ENCODE measurements around the gene KRTDAP.
A peak's percentile ranks its signal among the peaks of the same experiment; 100 is the strongest.

KRTDAP gene

GRCh38 chr19:35488677-35489076 lies 1.6 kb downstream of the KRTDAP start:
- Histone ChIP-seq H3K9ac (ENCODE audit: low read length) (no peak overlapping the region), H4K12ac (ENCODE audit: low read depth, low read length) (no peak overlapping the region), H2BK5ac (ENCODE audit: low read depth, low read length, poor library complexity) (no peak overlapping the region), H2AK5ac (ENCODE audit: low read length) (no peak overlapping the region), H3K79me1 (ENCODE audit: low read length) (no peaks in the 10 kb centered on the region), H3K9me3 (ENCODE audit: insufficient read depth, low read depth, low read length) (no peaks in the 10 kb centered on the region), H3K27me3 (ENCODE audit: insufficient read depth, low read length) (no peaks in the 10 kb centered on the region), H3K27ac (ENCODE audit: low read depth, low read length) (no peak overlapping the region), H2BK120ac (ENCODE audit: insufficient read depth, low read length, poor library complexity) (no peak overlapping the region), H3K23ac (ENCODE audit: low read length) (no peak overlapping the region), H4K91ac (ENCODE audit: low read depth, low read length) (no peak overlapping the region), H3K4me2 (ENCODE audit: low read length) (no peak overlapping the region), H2AFZ (ENCODE audit: insufficient read depth, low read length, poor library complexity) (no peak overlapping the region), H3K14ac (ENCODE audit: low read length) (no peak overlapping the region), H3K36me3 (ENCODE audit: control insufficient read depth in 1 of 2, insufficient read depth in 2 of 2, low read length in 2 of 2) (no peaks in the 10 kb centered on the region), H3K4me3 (ENCODE audit: low read depth, low read length) (no peak overlapping the region), H2BK12ac (ENCODE audit: low read length) (no peak overlapping the region), H4K8ac (ENCODE audit: low read depth, low read length) (no peak overlapping the region), H3K18ac (ENCODE audit: low read length) (no peak overlapping the region), H3K4me1 (ENCODE audit: control insufficient read depth in 1 of 2, insufficient read depth in 2 of 2, low read length in 2 of 2) (no peaks in the 10 kb centered on the region), H3K79me2 (ENCODE audit: control insufficient read depth, insufficient read depth, low read length, poor library complexity) (no peaks in the 10 kb centered on the region), H3K4ac (ENCODE audit: low read depth, low read length) (no peak overlapping the region)
- no peak for DNase-seq
- WGBS (ENCODE audit: extremely low coverage, insufficient coverage, insufficient read length) = no CpG with 5 or more reads among the region's 16 CpGs

- no peaks in the 10 kb centered on the region for H3K36me3 ChIP-seq (ENCODE audit: control insufficient read depth in 1 of 2, insufficient read depth in 2 of 2, low read length in 2 of 2)
- DNase-seq = no peak
- no peak overlapping the region for H3K14ac ChIP-seq (ENCODE audit: low read length)
- H4K91ac ChIP-seq (ENCODE audit: low read depth, low read length) = no peak overlapping the region
- no peaks in the 10 kb centered on the region for H3K79me2 ChIP-seq (ENCODE audit: control insufficient read depth, insufficient read depth, low read length, poor library complexity)
- H3K4me1 ChIP-seq (ENCODE audit: control insufficient read depth in 1 of 2, insufficient read depth in 2 of 2, low read length in 2 of 2) = no peaks in the 10 kb centered on the region
- no CpG with 5 or more reads among the region's 10 CpGs for WGBS (ENCODE audit: extremely low coverage, insufficient coverage, insufficient read length)
- H3K18ac ChIP-seq (ENCODE audit: low read length) = no peak overlapping the region
- H2BK120ac ChIP-seq (ENCODE audit: insufficient read depth, low read length, poor library complexity) = no peak overlapping the region
- no peak overlapping the region for H2BK5ac ChIP-seq (ENCODE audit: low read depth, low read length, poor library complexity)
- H3K4me3 ChIP-seq (ENCODE audit: low read depth, low read length) = no peak overlapping the region
- H3K4me2 ChIP-seq (ENCODE audit: low read length) = no peak overlapping the region
- H3K9me3 ChIP-seq (ENCODE audit: insufficient read depth, low read depth, low read length) = no peaks in the 10 kb centered on the region
- H4K8ac ChIP-seq (ENCODE audit: low read depth, low read length) = no peak overlapping the region
- H3K79me1 ChIP-seq (ENCODE audit: low read length) = no peaks in the 10 kb centered on the region
- H2BK12ac ChIP-seq (ENCODE audit: low read length) = no peak overlapping the region
- H4K12ac ChIP-seq (ENCODE audit: low read depth, low read length) = no peak overlapping the region
- H3K23ac ChIP-seq (ENCODE audit: low read length) = peak overlapping the region; percentile 62
- H3K27ac ChIP-seq (ENCODE audit: low read depth, low read length) = no peak overlapping the region
- H2AK5ac ChIP-seq (ENCODE audit: low read length) = no peak overlapping the region
- no peak overlapping the region for H2AFZ ChIP-seq (ENCODE audit: insufficient read depth, low read length, poor library complexity)
- H3K9ac ChIP-seq (ENCODE audit: low read length) = no peak overlapping the region
- H3K27me3 ChIP-seq (ENCODE audit: insufficient read depth, low read length) = no peaks in the 10 kb centered on the region
- no peak overlapping the region for H3K4ac ChIP-seq (ENCODE audit: low read depth, low read length)
Measured at GRCh38 chr19:35487656-35488182, 2.5 kb downstream of the KRTDAP start.

DNA sequence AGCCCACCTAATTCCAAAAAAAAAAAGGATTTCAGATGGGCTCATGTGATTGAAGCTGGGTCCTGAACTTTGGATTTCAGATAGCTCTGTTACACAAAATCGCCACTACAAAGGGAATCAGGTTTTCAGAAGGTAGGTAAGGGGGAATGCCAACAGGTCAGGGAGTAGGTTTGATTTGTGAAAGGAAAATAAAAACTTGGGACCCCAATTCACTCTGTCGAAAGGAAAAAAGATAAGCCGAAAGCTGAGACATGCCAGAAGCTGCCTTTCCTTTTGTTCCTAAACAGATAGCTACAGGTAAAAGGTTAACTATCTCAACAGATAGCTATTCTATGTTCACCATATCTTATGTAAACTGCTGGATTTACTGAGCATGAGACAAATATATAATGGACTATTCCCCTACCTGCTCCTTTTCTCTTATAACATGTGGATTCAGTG lies 4.0 kb downstream of the KRTDAP start:
- no peak overlapping the region for H2AFZ ChIP-seq (ENCODE audit: insufficient read depth, low read length, poor library complexity)
- no peak overlapping the region for H4K8ac ChIP-seq (ENCODE audit: low read depth, low read length)
- no peak overlapping the region for H3K4me2 ChIP-seq (ENCODE audit: low read length)
- no peaks in the 10 kb centered on the region for H3K4me1 ChIP-seq (ENCODE audit: control insufficient read depth in 1 of 2, insufficient read depth in 2 of 2, low read length in 2 of 2)
- H2BK120ac ChIP-seq (ENCODE audit: insufficient read depth, low read length, poor library complexity) = no peak overlapping the region
- H3K18ac ChIP-seq (ENCODE audit: low read length) = no peak overlapping the region
- no peaks in the 10 kb centered on the region for H3K79me1 ChIP-seq (ENCODE audit: low read length)
- H3K14ac ChIP-seq (ENCODE audit: low read length) = no peak overlapping the region
- H4K91ac ChIP-seq (ENCODE audit: low read depth, low read length) = no peak overlapping the region
- no CpG with 5 or more reads among the region's 3 CpGs for WGBS (ENCODE audit: extremely low coverage, insufficient coverage, insufficient read length)
- H4K12ac ChIP-seq (ENCODE audit: low read depth, low read length) = no peak overlapping the region
- no peak overlapping the region for H2BK12ac ChIP-seq (ENCODE audit: low read length)
- no peak overlapping the region for H3K23ac ChIP-seq (ENCODE audit: low read length)
- H3K36me3 ChIP-seq (ENCODE audit: control insufficient read depth in 1 of 2, insufficient read depth in 2 of 2, low read length in 2 of 2) = no peaks in the 10 kb centered on the region
- DNase-seq = no peak
- H3K4me3 ChIP-seq (ENCODE audit: low read depth, low read length) = no peak overlapping the region
- H2AK5ac ChIP-seq (ENCODE audit: low read length) = no peak overlapping the region
- no peak overlapping the region for H2BK5ac ChIP-seq (ENCODE audit: low read depth, low read length, poor library complexity)
- H3K27me3 ChIP-seq (ENCODE audit: insufficient read depth, low read length) = no peaks in the 10 kb centered on the region
- H3K27ac ChIP-seq (ENCODE audit: low read depth, low read length) = no peak overlapping the region
- H3K4ac ChIP-seq (ENCODE audit: low read depth, low read length) = no peak overlapping the region
- H3K9me3 ChIP-seq (ENCODE audit: insufficient read depth, low read depth, low read length) = no peaks in the 10 kb centered on the region
- H3K9ac ChIP-seq (ENCODE audit: low read length) = no peak overlapping the region
- H3K79me2 ChIP-seq (ENCODE audit: control insufficient read depth, insufficient read depth, low read length, poor library complexity) = no peaks in the 10 kb centered on the region

DNA sequence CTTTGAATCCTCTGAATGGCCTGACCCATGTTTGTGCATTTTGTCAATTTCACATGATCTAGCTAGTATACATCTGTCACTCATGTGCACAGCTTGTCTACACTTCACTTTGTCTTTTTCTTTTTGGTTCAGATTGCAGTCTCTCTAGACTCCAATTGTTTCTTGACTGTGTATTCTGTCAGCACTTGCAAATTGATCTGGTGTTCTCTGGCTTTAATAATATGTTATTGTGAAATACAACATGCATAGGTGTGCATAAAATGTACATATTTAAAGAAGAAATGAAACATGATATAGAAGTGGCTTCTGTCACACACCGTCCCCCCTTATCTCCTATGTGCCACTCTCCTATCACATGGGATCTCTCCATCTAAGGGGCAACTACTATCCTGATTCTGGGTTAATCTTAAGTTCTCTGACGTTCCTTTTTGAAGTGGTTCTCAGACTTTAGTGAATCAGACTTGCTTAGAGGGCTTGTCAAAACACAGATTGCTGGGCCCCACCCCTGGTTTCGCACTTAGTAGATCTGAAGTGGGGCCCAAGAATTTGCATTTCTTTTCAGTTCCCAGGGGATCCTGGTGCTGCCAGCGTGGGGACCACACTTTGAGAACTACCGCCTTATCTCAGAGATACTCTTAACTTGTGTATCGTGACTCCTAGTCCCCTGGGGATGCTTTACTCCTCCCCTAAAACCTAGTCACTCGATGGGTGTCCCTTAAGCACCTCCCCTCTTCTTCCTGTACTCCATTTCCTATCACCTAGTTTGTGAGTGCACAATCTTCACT lies 5.8 kb downstream of the KRTDAP start:
- Histone ChIP-seq H3K79me1 (ENCODE audit: low read length) (no peaks in the 10 kb centered on the region), H3K23ac (ENCODE audit: low read length) (no peak overlapping the region), H3K27me3 (ENCODE audit: insufficient read depth, low read length) (no peaks in the 10 kb centered on the region), H3K9me3 (ENCODE audit: insufficient read depth, low read depth, low read length) (no peaks in the 10 kb centered on the region), H3K36me3 (ENCODE audit: control insufficient read depth in 1 of 2, insufficient read depth in 2 of 2, low read length in 2 of 2) (no peaks in the 10 kb centered on the region), H3K18ac (ENCODE audit: low read length) (no peak overlapping the region), H2AFZ (ENCODE audit: insufficient read depth, low read length, poor library complexity) (no peak overlapping the region), H3K79me2 (ENCODE audit: control insufficient read depth, insufficient read depth, low read length, poor library complexity) (no peaks in the 10 kb centered on the region), H2BK5ac (ENCODE audit: low read depth, low read length, poor library complexity) (no peak overlapping the region), H2BK12ac (ENCODE audit: low read length) (no peak overlapping the region), H3K27ac (ENCODE audit: low read depth, low read length) (no peak overlapping the region), H4K91ac (ENCODE audit: low read depth, low read length) (no peak overlapping the region), H3K4me2 (ENCODE audit: low read length) (no peak overlapping the region), H2AK5ac (ENCODE audit: low read length) (no peak overlapping the region), H3K4me1 (ENCODE audit: control insufficient read depth in 1 of 2, insufficient read depth in 2 of 2, low read length in 2 of 2) (no peaks in the 10 kb centered on the region), H3K4me3 (ENCODE audit: low read depth, low read length) (no peak overlapping the region), H2BK120ac (ENCODE audit: insufficient read depth, low read length, poor library complexity) (no peak overlapping the region), H3K14ac (ENCODE audit: low read length) (no peak overlapping the region), H4K12ac (ENCODE audit: low read depth, low read length) (no peak overlapping the region), H3K9ac (ENCODE audit: low read length) (no peak overlapping the region), H4K8ac (ENCODE audit: low read depth, low read length) (no peak overlapping the region), H3K4ac (ENCODE audit: low read depth, low read length) (no peak overlapping the region)
- no peak for DNase-seq
- no CpG with 5 or more reads among the region's 7 CpGs for WGBS (ENCODE audit: extremely low coverage, insufficient coverage, insufficient read length)

Measured in trophoblast cell (in vitro differentiated cells and primary cell).